Neural crest cell (in vitro differentiated cells): ENCODE results near the gene VCAM1. TPM values are rescaled to one million over a fixed set of nuclear protein-coding genes. Genes with fewer than 3 reads are reported as not detected.

ENCODE experiments used
- DNase-seq: peaks from one replicate; pipeline ENCODE4 v3.0.0; 2021; ENCODE audit warnings: low read depth, mixed read lengths, low spot score
- H3K27ac Mint-ChIP-seq: one replicate; pipeline ENCODE4 v1.8.0; 2021; ENCODE audit warnings: mild to moderate bottlenecking, mixed read lengths; ENCODE audit not compliant: unreplicated experiment
- H3K27me3 Mint-ChIP-seq: 2 replicates; pipeline ENCODE4 v1.8.0; 2021; ENCODE audit warnings: low read depth, mild to moderate bottlenecking, mixed read lengths
- H3K36me3 Mint-ChIP-seq: 2 replicates; pipeline ENCODE4 v1.8.0; 2021; ENCODE audit warnings: low read depth, mild to moderate bottlenecking, mixed read lengths
- H3K4me1 Mint-ChIP-seq: 2 replicates; pipeline ENCODE4 v1.8.0; 2021; ENCODE audit warnings: mixed read lengths
- H3K4me3 Mint-ChIP-seq: one replicate; pipeline ENCODE4 v1.8.0; 2021; ENCODE audit warnings: mild to moderate bottlenecking, mixed read lengths
- H3K9me3 Mint-ChIP-seq: 2 replicates; pipeline ENCODE4 v1.8.0; 2021; ENCODE audit warnings: mixed read lengths
- CTCF ChIP-seq: fragments of 200-600 bp; sonication (generic); conservative IDR thresholded peaks from 2 replicates; pipeline ENCODE4 v1.5.0; 2021; ENCODE audit warnings: antibody characterized with exemption, mild to moderate bottlenecking
- total RNA-seq: library from RNA; stranded (reverse); gene quantifications from 2 replicates; pipeline ENCODE4 v1.2.1, GENCODE V29; 2021

VCAM1 gene
- total RNA-seq, 1 donor from 2014 or later = 8.6 TPM

- Mint-ChIP-seq H3K36me3 (peaks cover 3% of the 10 kb centered on the region), H3K4me1 (peaks cover 36% of the 10 kb centered on the region), H3K27me3 (no peaks in the 10 kb centered on the region), H3K9me3 (peaks cover 6% of the 10 kb centered on the region), H3K4me3 (no peak overlapping the region), H3K27ac (no peak overlapping the region)
- no peak for DNase-seq
- no peak for TF ChIP-seq CTCF
Measured at GRCh38 chr1:100786870-100787269, 67.3 kb downstream of the VCAM1 start.

Other genes starting within 250 kb of the VCAM1 start
- gene GPR88, start 181.6 kb upstream of the VCAM1 start, total RNA-seq = 0.16 TPM in 1 of 2 replicates, not detected in the other
- gene EXTL2, start 175.1 kb downstream of the VCAM1 start, total RNA-seq = 49.0 and 52.3 TPM in 2 replicates
- gene SLC30A7, start 176.3 kb downstream of the VCAM1 start, total RNA-seq = 21.4 and 22.9 TPM in 2 replicates